Ovary (tissue), 9 donors: ENCODE measurements around the gene VCAN. TPM values are rescaled to one million over a fixed set of nuclear protein-coding genes. Genes with fewer than 3 reads are reported as not detected.

Experiments used
- DNase-seq, 5 donors: peaks; one replicate each; pipeline ENCODE4 v3.0.0-alpha.2; 2019 to 2020
- H3K27ac ChIP-seq, 2 donors: fragments of 200-600 bp; one replicate each; pipeline versions ENCODE4 v1.5.1 to v1.8.0; 2019 to 2022
- H3K27me3 ChIP-seq: fragments of 200-600 bp; one replicate; pipeline ENCODE4 v1.8.0; 2022
- H3K36me3 ChIP-seq: fragments of 200-600 bp; sonication (generic); one replicate; pipeline ENCODE4 v1.5.1; 2019
- H3K4me1 ChIP-seq: one replicate; pipeline ENCODE4 v1.8.1; 2013; ENCODE audit warnings: mild to moderate bottlenecking, moderate library complexity; ENCODE audit not compliant: insufficient read depth
- H3K4me3 ChIP-seq: fragments of 200-600 bp; sonication (generic); one replicate; pipeline ENCODE4 v1.5.1; 2017
- H3K9me3 ChIP-seq, 2 donors: fragments of 200-600 bp in 1 of 2; sonication (generic) in 1 of 2; one replicate each; pipeline versions ENCODE4 v1.5.1 to v1.8.1; 2013 to 2019; ENCODE audit warnings: mild to moderate bottlenecking in 1 of 2, moderate library complexity in 1 of 2
- CTCF ChIP-seq, 3 donors: fragments of 450-650 bp in 2 of 3; fragments of 200-600 bp in 1 of 3; IDR thresholded peaks; one replicate each; pipeline versions ENCODE4 v1.5.1 to v1.8.0; 2016 to 2022; ENCODE audit warnings: antibody characterized with exemption in 3 of 3, mild to moderate bottlenecking in 1 of 3
- EP300 ChIP-seq: sonication (generic); formaldehyde crosslinking; IDR thresholded peaks from one replicate; pipeline ENCODE4 v1.6.1; 2017; ENCODE audit warnings: antibody characterized with exemption
- POLR2A ChIP-seq: fragments of 450-650 bp; IDR thresholded peaks from one replicate; pipeline ENCODE4 v1.6.1; 2017; ENCODE audit warnings: antibody characterized with exemption, mild to moderate bottlenecking, moderate library complexity
- WGBS, 3 donors: extraction: QIAGEN DNeasy Blood & Tissue Kit in 1 of 3; methylation state at CpG; one replicate each; pipeline versions ENCODE4 v1.1.5 to v1.1.7; 2013 to 2017; 5-methylcytosine and 5-hydroxymethylcytosine counted together
- intact Hi-C, 4 donors: fragments of 100-400 bp; cut with DNase I; formaldehyde crosslinking; loops; one replicate each; pipeline versions ENCODE4 v1.11.0 to v1.15.1; 2022 to 2023
- polyA plus RNA-seq, 2 donors: library from polyadenylated mRNA; stranded (reverse); fragments of 200-250 nt in 1 of 2; fragments of 350-450 nt in 1 of 2; fragmentation: Illumina TruSeq in 1 of 2; extraction: RNeasy Lipid Tissue Mini Kit (QIAGEN cat#74804) in 1 of 2; gene quantifications; one replicate each; pipeline ENCODE4 v1.2.3, GENCODE V29; 2013 to 2014
- total RNA-seq, 7 donors: library from RNA; depleted of rRNA in 2 of 7; stranded (reverse); fragments of >200 nt in 2 of 7; fragmentation: NEBNext Ultra II Directional in 3 of 7; extraction: Animal tissue kit (Norgen Biotek cat#: 25700) in 3 of 7; gene quantifications; one replicate each; pipeline versions ENCODE4 v1.1.0 to v1.2.4, GENCODE V29; 2016 to 2023
- donor health status: DM: no; HTN: no; CAD: no; lungs with moderate emphysema.
- donor health status: DM: no; HTN: no; CAD: no.
- donor health status: Bipolar disorder and iron deficiency.
- donor health status: DM: yes; HTN: yes; CAD: no.
- donor health status: DM: no; HTN: no; CAD: no.
- donor health status: DM: yes; HTN: yes; CAD: no.

VCAN gene
- total and polyA plus RNA-seq, 9 donors: 2.2 to 21.3 (median 7.3) TPM

- Histone ChIP-seq H3K27ac (no peak overlapping the region), H3K9me3 (no peaks in the 10 kb centered on the region), H3K4me3 (no peak overlapping the region), H3K4me1 (no peaks in the 10 kb centered on the region), H3K36me3 (no peaks in the 10 kb centered on the region), H3K27me3 (no peaks in the 10 kb centered on the region)
- no peak for DNase-seq
- WGBS, 3 donors: 91 to 98% (median 94%) methylated on average over 5 of the region's 5 CpGs
- TF ChIP-seq CTCF (IDR thresholded peaks at IDR 0.05) (no peak), EP300 (no peak), POLR2A (no peak)
- intact Hi-C loops: no loop called here
These were observed 82.6 kb downstream of the VCAN start for GRCh38 chr5:83554133-83554532.

GRCh38 chr5:83554686-83555085, 83.1 kb downstream of the VCAN start:
- intact Hi-C loops: no loop called here
- Histone ChIP-seq H3K9me3 (no peaks in the 10 kb centered on the region), H3K4me3 (no peak overlapping the region), H3K27me3 (no peaks in the 10 kb centered on the region), H3K4me1 (no peaks in the 10 kb centered on the region), H3K36me3 (no peaks in the 10 kb centered on the region), H3K27ac (no peak overlapping the region)
- TF ChIP-seq POLR2A (no peak), EP300 (no peak), CTCF (IDR thresholded peaks at IDR 0.05) (no peak)
- DNase-seq: no peak
- WGBS, 3 donors: 74 to 82% (median 75%) methylated on average over 1 of the region's 1 CpG

GRCh38 chr5:83555263-83555662, 83.7 kb downstream of the VCAN start:
- Histone ChIP-seq H3K27me3 (no peaks in the 10 kb centered on the region), H3K4me3 (no peak overlapping the region), H3K9me3 (no peaks in the 10 kb centered on the region), H3K27ac (no peak overlapping the region), H3K36me3 (no peaks in the 10 kb centered on the region), H3K4me1 (no peaks in the 10 kb centered on the region)
- no peak for DNase-seq
- intact Hi-C loops: no loop called here
- TF ChIP-seq EP300: no peak
- TF ChIP-seq POLR2A: no peak
- TF ChIP-seq CTCF (IDR thresholded peaks at IDR 0.05): no peak
- WGBS, 3 donors: 83 to 89% (median 89%) methylated on average over 2 of the region's 2 CpGs

- Histone ChIP-seq H3K27ac (no peak overlapping the region), H3K27me3 (no peaks in the 10 kb centered on the region), H3K4me3 (no peak overlapping the region), H3K9me3 (no peaks in the 10 kb centered on the region), H3K36me3 (no peaks in the 10 kb centered on the region), H3K4me1 (no peaks in the 10 kb centered on the region)
- intact Hi-C loops: no loop called here
- 80 to 96% (median 83%) methylated on average over 3 of the region's 3 CpGs for WGBS, 3 donors
- DNase-seq: no peak
- TF ChIP-seq CTCF (IDR thresholded peaks at IDR 0.05): no peak
- TF ChIP-seq EP300: no peak
- no peak for TF ChIP-seq POLR2A
These were observed 84.6 kb downstream of the VCAN start for GRCh38 chr5:83556190-83556589.
